Stimulated activated CD4-positive, alpha-beta T cell treated with anti-CD3 and anti-CD28 coated beads, Interleukin-15, amount 100 ng/mL, for 48 hours (primary cell): ENCODE data around the gene S100A13.

Experiments
- DNase-seq, 2 donors: peaks; one replicate each; pipeline ENCODE4 v3.0.0-alpha.2; 2020; ENCODE audit warnings: low read depth in 2 of 2

Gene S100A13

GRCh38 chr1:153627715-153628626 is 666 bp upstream of the S100A13 start, which contains the start of gene S100A1:
S100A1 (plus strand) TSS chr1:153628434; CDS start chr1:153630522, 2,088 bp downstream.
- DNase-seq, result no peak

GRCh38 chr1:153626477-153626903 is 815 bp downstream of the S100A13 start:
- no peak for DNase-seq

- DNase-seq, result no peak
Measured at GRCh38 chr1:153624965-153625611, 2.2 kb downstream of the S100A13 start.

- no peak for DNase-seq
Measured at GRCh38 chr1:153623101-153623500, 4.2 kb downstream of the S100A13 start.

- no peak for DNase-seq
Measured at GRCh38 chr1:153619171-153619570, 8.1 kb downstream of the S100A13 start.

GRCh38 chr1:153617663-153618062 is 9.6 kb downstream of the S100A13 start:
- peak in 1 of 2 donors; percentile 81 for DNase-seq

- no peak for DNase-seq
Measured at GRCh38 chr1:153616917-153617311, 10.4 kb downstream of the S100A13 start.

- no peak for DNase-seq
Measured at GRCh38 chr1:153616144-153616916, 11.0 kb downstream of the S100A13 start, which contains the start of gene S100A14. S100A14 (minus strand) TSS chr1:153616325; CDS start chr1:153615858, 467 bp downstream.

GRCh38 chr1:153615406-153615805 is 11.9 kb downstream of the S100A13 start:
- DNase-seq, result no peak

- no peak for DNase-seq
Measured at GRCh38 chr1:153614906-153615305, 12.4 kb downstream of the S100A13 start.

GRCh38 chr1:153614189-153614900 is 13.0 kb downstream of the S100A13 start:
- DNase-seq, result no peak

GRCh38 chr1:153613406-153613805 is 13.9 kb downstream of the S100A13 start:
- no peak for DNase-seq

GRCh38 chr1:153612755-153613331 is 14.5 kb downstream of the S100A13 start, which contains the start of gene S100A16:
S100A16 (minus strand) TSS chr1:153613137; CDS start chr1:153608151, 4,986 bp downstream.
- DNase-seq, result no peak

GRCh38 chr1:153612111-153612754 is 15.1 kb downstream of the S100A13 start:
- no peak for DNase-seq

GRCh38 chr1:153611356-153611755 is 15.9 kb downstream of the S100A13 start:
- no peak for DNase-seq

GRCh38 chr1:153610811-153611301 is 16.4 kb downstream of the S100A13 start:
- no peak for DNase-seq

- no peak for DNase-seq
Measured at GRCh38 chr1:153610334-153610733, 17.0 kb downstream of the S100A13 start.

- DNase-seq, result no peak
Measured at GRCh38 chr1:153609585-153609907, 17.8 kb downstream of the S100A13 start.

- DNase-seq, result no peak
Measured at GRCh38 chr1:153608742-153609584, 18.3 kb downstream of the S100A13 start.
